Esophagus squamous epithelium (tissue), 5 donors: ENCODE data around the gene CTDP1. TPM values are rescaled to one million over a fixed set of nuclear protein-coding genes. Genes with fewer than 3 reads are reported as not detected.

ENCODE experiments used
- DNase-seq: peaks from one replicate; lab custom pipeline; 2025; lab: John Stamatoyannopoulos, UW
- H3K27ac ChIP-seq, 4 donors: fragments of 200-600 bp; sonication (generic); one replicate each; pipeline ENCODE4 v1.5.1; 2016 to 2019; ENCODE audit warnings: mild to moderate bottlenecking in 1 of 4
- H3K27me3 ChIP-seq, 4 donors: fragments of 200-600 bp; sonication (generic); 1 replicate in 3 of 4; 2 replicates in 1 of 4; pipeline versions ENCODE4 v1.5.1 to v1.6.0; 2017 to 2021; ENCODE audit warnings: antibody characterized with exemption in 1 of 4
- H3K36me3 ChIP-seq, 3 donors: fragments of 200-600 bp; sonication (generic); one replicate each; pipeline ENCODE4 v1.5.1; 2016 to 2019
- H3K4me1 ChIP-seq, 3 donors: fragments of 200-600 bp; sonication (generic); one replicate each; pipeline ENCODE4 v1.5.1; 2017 to 2019
- H3K4me3 ChIP-seq, 4 donors: fragments of 200-600 bp; sonication (generic); 1 replicate in 3 of 4; 2 replicates in 1 of 4; pipeline ENCODE4 v1.5.1; 2016 to 2019; ENCODE audit warnings: mild to moderate bottlenecking in 2 of 4, moderate library complexity in 1 of 4
- H3K9me3 ChIP-seq, 3 donors: fragments of 200-600 bp; sonication (generic); one replicate each; pipeline ENCODE4 v1.5.1; 2016 to 2019
- CTCF ChIP-seq, 6 experiments: fragments of 450-650 bp in 4 of 6; fragments of 200-600 bp in 2 of 6; sonication (generic) in 2 of 6; IDR thresholded peaks; one replicate each; pipeline ENCODE4 v1.5.1; 2016 to 2019; ENCODE audit warnings: antibody characterized with exemption in 6 of 6, mild to moderate bottlenecking in 4 of 6, moderate library complexity in 4 of 6
- POLR2A ChIP-seq, 4 donors: fragments of 450-650 bp; IDR thresholded peaks; one replicate each; pipeline ENCODE4 v1.6.1; 2017; ENCODE audit warnings: antibody characterized with exemption in 4 of 4, mild to moderate bottlenecking in 4 of 4, moderate library complexity in 3 of 4
- WGBS, 2 donors: methylation state at CpG; one replicate each; pipeline ENCODE4 v1.1.5; 2018; 5-methylcytosine and 5-hydroxymethylcytosine counted together
- intact Hi-C: fragments of 100-400 bp; cut with DNase I; formaldehyde crosslinking; loops from one replicate; pipeline ENCODE4 v1.15.0; 2022
- total RNA-seq, 4 donors: library from RNA; depleted of rRNA; stranded (reverse); fragments of >200 nt; gene quantifications; one replicate each; pipeline ENCODE4 v1.1.0, GENCODE V29; 2016
- donor health status: DM: yes; HTN: yes; CAD: no.

CTDP1 gene
- total RNA-seq, 4 donors from 2014 or later, result 10.5 to 17.1 (median 15.5) TPM

DNA sequence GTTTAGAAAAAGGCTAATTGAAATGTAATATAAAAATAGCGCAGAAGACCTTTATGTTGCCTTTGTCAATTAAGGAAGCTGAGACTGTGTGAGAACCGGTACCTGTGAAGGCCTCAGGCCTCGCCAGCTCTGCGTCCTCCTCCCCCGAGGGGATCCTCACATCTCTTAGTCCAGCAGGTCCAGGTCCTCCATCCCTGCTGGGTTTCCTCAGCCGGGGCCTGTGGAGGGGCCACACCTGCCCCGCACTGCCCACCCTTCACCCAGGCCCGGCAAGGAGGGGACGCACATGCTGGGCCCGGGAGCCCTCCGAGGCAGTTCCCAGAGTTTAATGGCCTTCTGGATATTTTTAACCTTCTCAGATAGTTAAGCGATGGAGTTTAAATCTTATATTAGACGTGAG lies 121.6 kb downstream of the CTDP1 start:
- 91 to 92% methylated on average over 11 to 12 of the region's 13 CpGs for WGBS, 2 donors
- peaks cover 12 to 28% (median 20%) of the 10 kb centered on the region in 3 donors for H3K4me1 ChIP-seq
- intact Hi-C loops, result no loop called here
- DNase-seq, result no peak
- TF ChIP-seq POLR2A (IDR thresholded peaks at IDR 0.05), result no peak
- no peak for TF ChIP-seq CTCF (IDR thresholded peaks at IDR 0.05)
- H3K27me3 ChIP-seq, result peaks cover 11 to 60% (median 22%) of the 10 kb centered on the region in 4 donors
- no peaks in the 10 kb centered on the region for H3K36me3 ChIP-seq
- H3K9me3 ChIP-seq, result no peaks in the 10 kb centered on the region
- H3K4me3 ChIP-seq, result no peak overlapping the region
- no peak overlapping the region for H3K27ac ChIP-seq

GRCh38 chr18:79801641-79802040 lies 122.0 kb downstream of the CTDP1 start:
- no peak for DNase-seq
- intact Hi-C loops, result no loop called here
- Histone ChIP-seq H3K27ac (no peak overlapping the region), H3K9me3 (no peaks in the 10 kb centered on the region), H3K27me3 (peaks cover 11 to 56% (median 22%) of the 10 kb centered on the region in 4 donors), H3K4me1 (peaks cover 12 to 28% (median 20%) of the 10 kb centered on the region in 3 donors), H3K36me3 (no peaks in the 10 kb centered on the region), H3K4me3 (no peak overlapping the region)
- TF ChIP-seq POLR2A (IDR thresholded peaks at IDR 0.05) (no peak), CTCF (IDR thresholded peaks at IDR 0.05) (no peak)
- WGBS, 2 donors, result 76 to 93% methylated on average over 7 to 8 of the region's 9 CpGs

GRCh38 chr18:79802298-79802697 lies 122.7 kb downstream of the CTDP1 start:
- no peaks in the 10 kb centered on the region for H3K36me3 ChIP-seq
- peaks cover 12 to 23% (median 20%) of the 10 kb centered on the region in 3 donors for H3K4me1 ChIP-seq
- 90 to 92% methylated on average over 6 to 8 of the region's 18 CpGs for WGBS, 2 donors
- intact Hi-C loops, result no loop called here
- H3K4me3 ChIP-seq, result no peak overlapping the region
- no peaks in the 10 kb centered on the region for H3K9me3 ChIP-seq
- peaks cover 11 to 49% (median 22%) of the 10 kb centered on the region in 4 donors for H3K27me3 ChIP-seq
- no peak for TF ChIP-seq POLR2A (IDR thresholded peaks at IDR 0.05)
- no peak for TF ChIP-seq CTCF (IDR thresholded peaks at IDR 0.05)
- H3K27ac ChIP-seq, result no peak overlapping the region
- no peak for DNase-seq

GRCh38 chr18:79803611-79804051 lies 124.0 kb downstream of the CTDP1 start:
- Histone ChIP-seq H3K27ac (no peak overlapping the region), H3K9me3 (no peaks in the 10 kb centered on the region), H3K4me3 (no peak overlapping the region), H3K36me3 (no peaks in the 10 kb centered on the region), H3K27me3 (peaks cover 6 to 36% (median 16%) of the 10 kb centered on the region in 4 donors), H3K4me1 (peaks cover 7 to 10% (median 7%) of the 10 kb centered on the region in 3 donors)
- intact Hi-C loops, result no loop called here
- WGBS, 2 donors, result 80 to 87% methylated on average over 1 to 8 of the region's 14 CpGs
- DNase-seq, result no peak
- TF ChIP-seq POLR2A (IDR thresholded peaks at IDR 0.05), result no peak
- no peak for TF ChIP-seq CTCF (IDR thresholded peaks at IDR 0.05)

Other genes starting within 250 kb of the CTDP1 start
- under 1 TPM in 1 of 4 donors, not detected in 3; 0.19 TPM for gene KCNG2, start 118.1 kb downstream of the CTDP1 start, total RNA-seq